PC-9 (cell line): ENCODE results near the gene CSGALNACT2. TPM values are rescaled to one million over a fixed set of nuclear protein-coding genes. Genes with fewer than 3 reads are reported as not detected.

Source experiments
- BruUV-seq: library from RNA; stranded (reverse); fragments of 400-500 nt; replicated peaks from 2 replicates; lab custom pipeline; 2021; lab: Mats Ljungman, UMichigan
- CTCF ChIA-PET: fragments of 300-600 bp; sonication (Branson Sonifier 250); formaldehyde crosslinking; loops from one replicate; lab custom pipeline; 2022; ENCODE audit warnings: antibody characterized with exemption; lab: Charles Lee
- POLR2A ChIA-PET: fragments of 300-600 bp; sonication (Branson Sonifier 250); formaldehyde crosslinking; loops from one replicate; lab custom pipeline; 2022; ENCODE audit warnings: antibody characterized with exemption; ENCODE audit not compliant: unreplicated experiment; lab: Charles Lee
- DNase-seq, 2 experiments: peaks; one replicate each; pipeline versions ENCODE4 v3.0.0 to v3.0.0-alpha.2; 2015 to 2022; ENCODE audit warnings: mixed read lengths in 1 of 2
- H2AFZ ChIP-seq: fragments of 200-600 bp; sonication (generic); 2 replicates; pipeline ENCODE4 v1.8.1; 2017; ENCODE audit warnings: antibody characterized with exemption
- H3F3A ChIP-seq: fragments of 200-600 bp; sonication (generic); 2 replicates; pipeline ENCODE4 v1.8.1; 2017; ENCODE audit warnings: antibody characterized with exemption, mild to moderate bottlenecking, low read depth; ENCODE audit not compliant: insufficient read depth
- H3K27ac ChIP-seq: fragments of 200-600 bp; sonication (generic); 2 replicates; pipeline ENCODE4 v1.6.1; 2016; ENCODE audit warnings: mixed run types
- H3K27me3 ChIP-seq: fragments of 200-600 bp; sonication (generic); 2 replicates; pipeline ENCODE4 v1.6.1; 2016; ENCODE audit warnings: low read depth, mixed run types; ENCODE audit not compliant: insufficient read depth
- H3K36me3 ChIP-seq: fragments of 200-600 bp; sonication (generic); 2 replicates; pipeline ENCODE4 v1.6.1; 2016; ENCODE audit warnings: low read depth, mixed run types
- H3K4me1 ChIP-seq: fragments of 200-600 bp; sonication (generic); replicated peaks from 2 replicates; pipeline ENCODE4 v1.6.1; 2016; ENCODE audit warnings: mixed run types; ENCODE audit not compliant: insufficient read depth
- H3K4me2 ChIP-seq: fragments of 200-600 bp; sonication (generic); 2 replicates; pipeline ENCODE4 v1.6.1; 2017; ENCODE audit warnings: mixed run types
- H3K4me3 ChIP-seq: fragments of 200-600 bp; sonication (generic); 2 replicates; pipeline ENCODE4 v1.6.1; 2016; ENCODE audit warnings: mixed run types
- H3K79me2 ChIP-seq: fragments of 200-600 bp; sonication (generic); 2 replicates; pipeline ENCODE4 v1.6.1; 2017; ENCODE audit warnings: low read depth, mixed run types
- H3K9me2 ChIP-seq: fragments of 200-600 bp; sonication (generic); 2 replicates; pipeline ENCODE4 v1.8.1; 2017; ENCODE audit warnings: mild to moderate bottlenecking; ENCODE audit not compliant: insufficient read depth
- H3K9me3 ChIP-seq: fragments of 200-600 bp; sonication (generic); 2 replicates; pipeline ENCODE4 v1.8.1; 2016; ENCODE audit warnings: low read depth; ENCODE audit not compliant: insufficient read depth
- H4K20me1 ChIP-seq: fragments of 200-600 bp; sonication (generic); 2 replicates; pipeline ENCODE4 v1.8.1; 2017; ENCODE audit not compliant: insufficient read depth
- CTCF ChIP-seq: fragments of 200-600 bp; sonication (generic); conservative IDR thresholded peaks from 2 replicates; pipeline ENCODE4 v1.6.1; 2017; ENCODE audit warnings: mixed run types, antibody characterized with exemption, mild to moderate bottlenecking, moderate library complexity
- EZH2 ChIP-seq: fragments of 200-600 bp; sonication (generic); IDR thresholded peaks from 2 replicates; pipeline ENCODE4 v1.8.0; 2017; ENCODE audit warnings: antibody characterized with exemption, low read depth
- intact Hi-C: fragments of 100-400 bp; cut with micrococcal nuclease; formaldehyde crosslinking; loops from one replicate; pipeline ENCODE4 v1.10.0; 2022; ENCODE audit not compliant: unreplicated experiment
- total RNA-seq: library from RNA; stranded (reverse); gene quantifications from 2 replicates; pipeline ENCODE4 v1.2.3, GENCODE V29; 2021

The CSGALNACT2 gene
- total RNA-seq, 1 experiment from 2014 or later, result 7.2 TPM

GRCh38 chr10:43108951-43109350 is 29.3 kb upstream of the CSGALNACT2 start:
- Histone ChIP-seq H3K27me3 (no peaks in the 10 kb centered on the region), H3K27ac (no peak overlapping the region), H2AFZ (no peak overlapping the region), H3F3A (no peaks in the 10 kb centered on the region; the same call in 1 of the 2 replicates), H4K20me1 (no peaks in the 10 kb centered on the region), H3K36me3 (no peaks in the 10 kb centered on the region), H3K4me3 (no peak overlapping the region), H3K9me3 (no peaks in the 10 kb centered on the region), H3K79me2 (no peaks in the 10 kb centered on the region), H3K4me2 (no peak overlapping the region), H3K9me2 (no peaks in the 10 kb centered on the region), H3K4me1 (peaks cover 11% of the 10 kb centered on the region; the same call in 1 of the 2 replicates)
- intact Hi-C loops, result loop anchor here (10.0 kb wide), 1 partner anchor 96 kb away; no protein-coding TSS in a partner anchor
- POLR2A ChIA-PET, result no interaction called here
- CTCF ChIA-PET, result no interaction called here
- no TSS peak for BruUV-seq
- no peak for DNase-seq
- no peak for TF ChIP-seq CTCF

GRCh38 chr10:43109671-43110249 is 28.5 kb upstream of the CSGALNACT2 start:
- Histone ChIP-seq H2AFZ (no peak overlapping the region), H3K79me2 (no peaks in the 10 kb centered on the region), H3K9me3 (no peaks in the 10 kb centered on the region), H3K4me1 (peaks cover 11% of the 10 kb centered on the region; the same call in 1 of the 2 replicates), H3K9me2 (no peaks in the 10 kb centered on the region), H3K36me3 (no peaks in the 10 kb centered on the region), H3K4me3 (no peak overlapping the region), H3K27me3 (no peaks in the 10 kb centered on the region), H4K20me1 (no peaks in the 10 kb centered on the region), H3K27ac (no peak overlapping the region), H3F3A (no peaks in the 10 kb centered on the region), H3K4me2 (no peak overlapping the region)
- intact Hi-C loops, result loop anchor here (10.0 kb wide), 1 partner anchor 95 kb away; no protein-coding TSS in a partner anchor
- no peak for DNase-seq
- no peak for TF ChIP-seq EZH2
- TF ChIP-seq CTCF, result no peak
- ChIA-PET CTCF (no interaction called here), POLR2A (interaction anchor here (0.7 kb wide), 1 partner anchor 244 kb away, joined by 5 read pairs; no protein-coding TSS in a partner anchor)
- BruUV-seq, result no TSS peak

- Histone ChIP-seq H3K27ac (no peak overlapping the region), H3F3A (no peaks in the 10 kb centered on the region), H3K4me2 (no peak overlapping the region), H3K79me2 (no peaks in the 10 kb centered on the region), H3K4me3 (no peak overlapping the region), H3K36me3 (no peaks in the 10 kb centered on the region), H3K27me3 (no peaks in the 10 kb centered on the region), H3K4me1 (peaks cover 8% of the 10 kb centered on the region; the same call in 1 of the 2 replicates), H2AFZ (no peak overlapping the region), H4K20me1 (no peaks in the 10 kb centered on the region), H3K9me2 (no peaks in the 10 kb centered on the region), H3K9me3 (no peaks in the 10 kb centered on the region)
- no TSS peak for BruUV-seq
- no peak for TF ChIP-seq CTCF
- CTCF ChIA-PET, result interaction anchor here (0.7 kb wide), 2 partner anchors 93 to 240 kb away, joined by 5 to 11 read pairs; no protein-coding TSS in a partner anchor
- intact Hi-C loops, result no loop called here
- POLR2A ChIA-PET, result interaction anchor here (0.6 to 0.7 kb wide), 2 partner anchors 166 to 243 kb away, joined by 4 to 5 read pairs; no protein-coding TSS in a partner anchor
- no peak for DNase-seq
Measured at GRCh38 chr10:43110338-43111071, 27.7 kb upstream of the CSGALNACT2 start.
